HG02943 (cell line): Measurements from ENCODE around the gene ADAM12.

Experiments
- ATAC-seq: cut with Tn5 transposase; IDR thresholded peaks from one replicate; pipeline ENCODE4 v1.9.1; 2021; ENCODE audit warnings: mild to moderate bottlenecking, low read depth, moderate library complexity; ENCODE audit not compliant: unreplicated experiment

The ADAM12 gene

DNA sequence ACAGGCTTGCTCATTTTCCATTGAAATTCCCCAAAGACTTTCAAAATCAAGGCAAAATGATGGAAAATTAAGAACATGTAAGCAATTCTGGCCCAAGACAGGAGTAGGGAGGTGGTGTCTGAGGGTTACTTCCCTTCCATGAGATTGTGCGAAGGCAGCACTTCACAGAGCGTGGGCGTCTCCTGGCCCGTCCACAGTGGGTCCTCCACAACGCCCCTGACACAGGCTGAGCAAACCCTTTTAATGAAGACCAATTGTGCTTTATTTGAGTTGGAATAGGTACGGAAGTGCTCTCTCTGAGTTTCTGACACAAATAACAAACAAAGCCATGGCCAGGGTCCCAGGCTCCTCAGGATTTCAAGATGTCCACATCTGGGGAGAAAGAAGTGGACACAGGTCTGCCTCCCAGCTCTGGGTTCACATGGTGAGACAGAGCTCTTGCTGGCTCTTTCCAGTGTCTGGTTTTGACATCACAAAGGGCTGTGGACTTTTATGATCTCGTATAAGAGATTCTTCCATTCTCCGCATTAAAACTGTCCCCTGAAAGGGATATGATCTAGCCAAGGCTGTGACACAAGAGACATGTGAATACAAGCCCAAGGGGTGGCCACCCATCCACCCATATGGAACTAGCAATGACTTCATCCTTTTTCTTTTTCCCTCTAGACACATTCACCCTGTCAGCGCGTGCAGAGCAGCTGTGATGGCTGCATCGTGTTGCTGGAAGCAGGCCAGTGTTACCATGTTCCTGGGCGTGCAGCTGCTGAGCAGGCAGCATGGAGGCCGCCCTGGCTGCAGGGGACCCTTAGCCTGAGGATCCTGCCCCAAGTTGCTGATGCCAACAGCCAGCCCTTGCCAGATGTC lies 145.6 kb downstream of the ADAM12 start:
- no peak for ATAC-seq

DNA sequence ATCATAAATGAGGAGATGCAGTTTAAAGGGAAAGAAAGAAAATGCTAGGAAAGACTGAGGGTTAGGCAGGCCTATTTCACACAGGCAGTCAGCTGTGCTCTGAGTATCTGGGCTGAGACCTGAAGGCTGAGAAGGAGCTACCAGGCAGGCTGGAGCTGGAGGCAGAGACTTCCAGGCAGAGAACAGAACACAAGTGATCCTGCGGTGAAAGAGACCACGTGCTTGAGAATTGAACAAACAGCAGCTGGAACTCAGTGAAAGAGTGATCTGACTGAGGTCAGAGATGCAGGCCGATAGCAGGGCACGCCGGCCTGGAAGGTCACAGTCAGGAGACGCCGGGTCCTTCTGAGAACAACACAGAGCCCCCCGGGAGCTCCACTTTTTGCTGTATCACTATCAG lies 147.8 kb downstream of the ADAM12 start:
- ATAC-seq, result no peak

DNA sequence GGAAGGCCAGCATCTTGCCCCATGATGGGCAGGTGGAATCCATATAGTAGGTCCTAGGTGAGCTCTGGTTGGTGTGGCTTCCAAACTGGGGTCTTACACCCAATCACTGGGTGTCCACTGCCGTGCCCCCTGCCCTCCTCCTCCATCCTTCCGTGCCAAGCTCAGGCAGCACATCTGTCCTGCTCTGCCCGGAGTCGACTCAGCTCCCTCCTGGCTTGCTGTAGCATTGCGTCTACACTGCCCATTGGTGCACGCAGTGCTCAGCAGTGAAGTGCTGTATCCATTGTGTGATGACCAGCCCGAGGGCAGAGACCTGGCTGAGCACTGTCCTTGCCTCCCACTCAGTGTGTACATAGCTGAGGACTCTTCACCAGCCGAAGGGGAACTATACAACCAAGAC lies 148.4 kb downstream of the ADAM12 start:
- no peak for ATAC-seq

DNA sequence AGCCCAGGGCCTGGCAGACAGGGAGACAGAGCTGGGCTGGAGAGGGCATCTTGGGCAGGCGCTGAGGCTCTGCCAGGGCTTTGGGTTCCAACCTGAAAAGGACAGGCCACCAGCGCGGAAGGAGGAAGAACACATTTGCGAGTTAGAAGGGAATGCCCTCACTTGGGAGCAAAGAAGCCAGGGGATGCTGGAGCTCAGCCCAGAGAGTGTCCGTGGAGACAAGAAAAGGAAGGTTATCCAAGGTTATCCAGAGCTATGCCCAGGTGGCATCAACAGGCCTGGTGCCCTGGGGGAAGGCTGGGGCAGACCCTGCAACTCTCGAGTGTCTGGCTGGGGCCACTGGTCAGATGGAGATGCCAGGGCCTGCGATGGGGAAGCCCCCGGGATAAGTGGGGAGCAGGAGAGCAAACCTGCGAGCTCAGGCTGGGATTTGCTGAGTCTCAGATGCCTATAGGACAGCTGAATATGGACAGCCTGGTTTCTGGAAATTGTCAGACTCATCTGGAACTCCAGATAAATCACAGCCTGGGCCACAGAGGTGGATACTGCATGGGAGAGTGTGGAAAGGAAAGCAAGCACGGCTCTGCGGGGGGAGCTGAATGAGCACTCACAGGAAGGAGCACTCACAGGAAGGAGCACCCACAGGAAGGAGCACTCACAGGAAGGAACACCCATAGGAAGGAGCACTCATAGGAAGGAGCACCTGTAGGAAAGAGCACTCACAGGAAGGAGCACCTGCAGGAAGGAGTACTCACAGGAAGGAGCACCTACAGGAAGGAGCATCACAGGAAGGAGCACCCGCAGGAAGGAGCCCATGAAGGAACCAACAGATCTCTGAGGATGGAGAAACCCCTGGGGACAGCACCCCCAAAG lies 152.1 kb downstream of the ADAM12 start:
- no peak for ATAC-seq

DNA sequence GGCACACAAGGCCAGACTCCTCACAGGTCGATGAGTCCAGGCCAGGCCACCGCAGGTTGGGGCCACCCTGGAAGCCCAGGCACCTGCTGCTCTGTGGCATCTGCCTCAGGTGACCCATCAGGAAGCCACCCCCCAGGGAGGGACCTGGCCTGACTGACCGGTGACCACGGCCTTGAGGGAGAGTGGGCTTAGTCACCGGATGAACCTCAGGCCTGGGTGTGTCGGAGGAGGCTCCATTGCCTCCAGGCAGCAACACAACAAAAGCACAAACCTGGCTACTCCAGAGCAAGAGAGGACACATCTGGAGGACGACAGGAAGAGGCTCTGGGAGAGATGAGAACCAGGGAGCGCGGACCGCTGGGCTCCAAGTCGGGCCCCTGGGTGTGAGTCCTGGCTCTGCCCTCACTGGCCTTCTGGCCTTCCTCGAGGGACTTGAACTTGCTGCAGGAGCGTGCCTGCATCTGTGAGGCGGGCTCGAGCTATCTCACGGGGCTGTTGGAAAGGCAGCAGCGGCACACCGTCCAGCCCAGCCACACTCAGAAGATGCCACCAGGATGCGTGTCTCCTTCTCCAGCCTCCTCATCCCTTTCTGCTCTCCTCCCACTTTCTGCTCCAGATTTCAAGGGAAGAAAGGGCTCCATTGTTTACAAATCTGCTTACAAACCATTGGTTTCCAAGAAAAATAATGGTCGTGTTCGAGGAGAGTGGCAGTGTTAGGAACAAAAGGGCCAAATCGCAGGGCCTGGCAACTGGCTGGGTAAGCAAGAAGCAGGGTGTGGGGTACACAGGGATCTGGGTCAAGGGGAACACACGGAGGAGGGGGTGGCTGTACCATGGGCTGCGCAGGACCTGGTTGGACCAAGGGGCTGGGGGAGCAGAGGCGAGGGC lies 152.9 kb downstream of the ADAM12 start:
- ATAC-seq, result no peak

DNA sequence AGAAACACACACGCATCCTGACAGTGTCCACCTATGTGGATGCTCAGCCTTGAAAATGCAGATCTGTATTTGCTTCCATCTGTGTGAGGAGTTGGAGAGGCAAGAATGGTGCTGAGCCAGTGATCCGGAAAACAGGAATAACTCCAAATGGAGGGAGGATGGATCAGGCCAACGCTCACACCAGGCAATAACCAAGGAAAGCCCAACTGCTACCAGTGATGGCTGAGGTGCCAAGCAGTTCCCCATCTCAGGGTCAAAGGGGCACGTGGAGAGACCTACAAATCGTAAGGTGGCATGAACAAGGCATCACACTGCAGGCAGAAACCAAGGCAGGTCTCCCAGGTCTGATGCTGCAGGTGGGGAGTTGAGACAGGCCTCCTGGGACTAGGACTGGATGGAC lies 153.6 kb downstream of the ADAM12 start:
- ATAC-seq, result no peak

DNA sequence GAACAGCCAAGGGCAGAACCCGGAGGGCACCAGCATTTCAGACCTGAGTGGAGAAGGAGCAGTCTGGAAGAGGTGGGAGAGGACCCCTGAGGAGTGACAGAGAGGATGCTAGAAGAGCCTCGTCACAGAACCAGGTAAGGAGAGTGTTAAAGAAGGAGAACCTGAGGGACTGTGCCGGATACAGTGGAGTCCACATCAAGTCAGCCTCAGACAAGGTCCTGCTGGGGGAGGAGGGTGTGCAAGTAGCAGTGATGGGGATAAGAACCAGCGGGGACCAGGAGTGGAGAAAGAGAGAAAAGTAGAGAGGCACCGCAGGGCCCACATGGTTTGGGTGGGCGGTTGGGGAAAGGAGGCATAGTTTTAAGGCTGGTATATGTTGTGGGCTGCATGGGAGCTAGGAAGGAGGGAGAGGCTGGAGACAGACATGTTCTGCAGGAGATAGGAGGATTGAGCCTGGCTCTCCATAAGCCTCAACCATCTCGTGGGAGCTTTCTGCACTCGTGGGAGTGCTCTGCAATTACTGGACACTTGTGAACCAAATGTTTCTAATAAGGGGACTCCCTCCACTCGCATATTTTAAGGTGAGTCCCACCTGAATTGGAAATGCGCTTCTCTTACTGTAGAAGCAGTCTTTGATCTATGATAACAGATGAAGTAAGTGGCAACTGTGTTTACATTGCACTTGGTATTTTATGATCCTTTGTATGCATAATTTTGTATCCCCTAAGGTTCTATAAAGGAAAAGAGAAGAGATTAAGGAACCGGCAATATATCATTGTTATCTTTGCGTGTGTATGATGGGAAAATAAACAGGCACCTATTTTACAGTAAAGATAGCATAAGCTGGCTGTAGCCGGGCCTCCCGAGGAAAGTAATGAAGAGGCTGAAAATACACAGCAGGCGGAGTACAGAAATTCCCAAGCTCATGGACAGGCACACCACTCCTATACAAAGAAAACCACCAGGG lies 154.8 kb downstream of the ADAM12 start:
- no peak for ATAC-seq

DNA sequence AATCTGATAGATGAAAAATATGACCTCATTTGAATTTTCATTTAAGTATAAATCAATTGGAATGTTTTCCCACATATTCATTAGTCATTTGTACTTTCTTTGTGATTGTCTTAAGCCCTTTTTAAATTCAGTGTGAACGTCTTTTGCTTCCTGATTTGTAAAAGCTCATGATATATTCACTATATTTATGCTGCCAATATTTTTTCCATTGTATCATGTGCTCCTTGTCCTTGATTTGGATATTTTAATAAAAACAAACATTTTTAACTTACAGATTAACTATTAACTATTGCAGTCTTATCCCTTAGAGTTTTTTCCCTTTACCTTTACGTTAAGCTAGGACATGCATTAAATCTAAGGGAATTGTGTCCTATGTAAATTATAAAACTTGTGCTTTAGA lies 157.7 kb downstream of the ADAM12 start:
- ATAC-seq, result no peak

DNA sequence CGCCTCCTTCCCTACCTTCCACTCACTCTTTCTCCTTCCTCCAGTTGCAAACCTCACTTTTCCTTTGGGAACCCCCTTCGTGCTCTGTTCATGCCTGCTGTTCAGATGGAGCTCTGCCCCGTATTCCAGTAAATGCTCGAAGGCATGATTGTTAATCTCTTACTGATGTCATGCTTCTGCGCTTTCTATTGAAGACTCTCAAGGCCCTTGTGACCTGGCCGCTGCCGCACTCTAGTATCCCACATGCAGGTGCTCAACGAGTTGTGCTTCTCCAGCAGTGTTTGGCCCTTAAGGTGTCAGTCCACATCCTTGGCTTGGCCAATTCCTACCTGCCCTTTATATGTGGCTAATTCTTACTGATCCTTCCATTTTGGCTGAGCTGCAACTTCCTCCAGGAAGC lies 158.6 kb downstream of the ADAM12 start:
- no peak for ATAC-seq

DNA sequence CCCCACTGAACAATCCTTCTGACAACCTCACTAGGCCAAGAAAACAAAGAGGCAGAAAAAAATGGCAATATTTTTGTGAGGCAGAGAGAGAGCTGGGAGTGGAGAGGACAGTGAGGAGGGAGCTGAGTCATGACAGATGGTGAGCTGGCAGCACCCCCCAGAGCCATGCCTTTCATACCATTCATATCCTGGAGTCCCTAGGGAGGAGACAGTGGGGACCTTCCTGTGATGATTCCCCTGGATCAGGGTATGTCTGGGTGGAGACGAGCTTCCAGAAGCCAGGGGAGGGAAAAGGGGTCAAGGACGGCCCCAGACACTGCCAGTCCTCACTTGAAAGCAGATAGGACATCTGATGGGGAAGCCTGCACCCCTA lies 160.5 kb downstream of the ADAM12 start:
- no peak for ATAC-seq

DNA sequence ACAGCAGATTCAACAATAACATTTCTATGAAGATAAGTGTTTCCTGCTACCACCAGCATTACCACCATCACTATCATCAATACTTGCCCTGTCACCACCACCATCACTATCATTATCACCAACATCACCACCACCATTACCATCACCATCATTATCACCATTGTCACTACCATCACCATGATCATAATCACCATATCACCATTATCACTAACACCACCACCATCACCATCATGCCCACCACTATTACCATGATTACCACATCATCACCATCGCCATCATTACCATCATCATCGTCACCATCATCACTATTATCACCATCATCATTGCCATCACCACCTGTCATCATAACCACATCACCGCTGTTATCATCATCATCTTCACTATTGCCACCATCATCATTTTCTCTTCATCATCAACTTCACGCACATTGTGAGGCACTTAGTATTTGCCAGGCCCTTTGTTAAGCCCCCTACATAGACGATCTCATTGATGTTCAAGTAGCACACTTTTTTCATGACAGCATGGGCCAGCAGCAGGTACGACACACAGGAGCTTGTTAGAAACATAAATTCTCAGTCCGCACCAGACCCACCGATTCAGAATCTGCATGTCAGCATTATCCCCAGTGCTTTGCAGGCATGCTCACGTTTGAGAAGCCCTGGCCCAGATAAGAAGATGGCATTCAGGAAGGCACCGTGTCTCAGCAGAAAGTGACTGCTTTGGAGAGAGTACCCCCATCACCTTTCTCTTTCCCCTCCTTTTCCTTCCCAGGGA lies 161.1 kb downstream of the ADAM12 start:
- ATAC-seq, result no peak

DNA sequence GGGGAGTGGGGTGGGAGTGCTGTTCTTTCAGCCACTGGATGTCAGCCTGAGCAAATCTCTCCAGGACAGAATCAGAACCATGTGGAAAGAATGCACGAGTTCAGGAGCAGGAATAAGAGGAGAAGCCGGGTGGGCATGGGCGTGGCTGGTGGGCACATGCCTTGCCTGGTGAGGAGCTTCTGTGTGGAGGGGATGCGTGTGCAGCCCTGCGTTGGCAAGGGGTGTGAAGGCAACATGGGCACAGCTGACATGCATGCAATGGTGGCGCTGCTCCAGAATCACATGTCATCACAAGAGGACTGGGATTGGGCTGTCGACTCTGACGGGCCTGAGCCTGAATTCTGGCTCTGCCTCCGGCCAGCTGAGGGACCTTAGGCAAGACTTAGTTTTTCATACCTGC lies 162.1 kb downstream of the ADAM12 start:
- no peak for ATAC-seq

DNA sequence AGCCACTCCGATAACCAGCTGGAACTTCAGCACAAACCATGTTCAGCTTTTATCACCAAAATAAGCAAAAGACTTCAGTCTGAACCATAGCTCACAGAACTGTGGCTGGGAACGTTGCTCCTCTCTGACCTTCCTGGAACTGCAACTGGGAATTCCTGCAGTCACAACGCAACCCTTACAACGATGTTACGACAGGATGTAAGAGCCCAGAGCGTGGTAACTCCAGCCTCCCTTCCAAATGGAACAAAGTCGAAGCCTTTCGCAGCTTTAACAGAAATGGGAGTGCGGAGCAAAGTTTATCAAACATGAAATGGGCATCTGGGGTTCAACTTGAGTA lies 162.6 kb downstream of the ADAM12 start:
- ATAC-seq, result no peak

DNA sequence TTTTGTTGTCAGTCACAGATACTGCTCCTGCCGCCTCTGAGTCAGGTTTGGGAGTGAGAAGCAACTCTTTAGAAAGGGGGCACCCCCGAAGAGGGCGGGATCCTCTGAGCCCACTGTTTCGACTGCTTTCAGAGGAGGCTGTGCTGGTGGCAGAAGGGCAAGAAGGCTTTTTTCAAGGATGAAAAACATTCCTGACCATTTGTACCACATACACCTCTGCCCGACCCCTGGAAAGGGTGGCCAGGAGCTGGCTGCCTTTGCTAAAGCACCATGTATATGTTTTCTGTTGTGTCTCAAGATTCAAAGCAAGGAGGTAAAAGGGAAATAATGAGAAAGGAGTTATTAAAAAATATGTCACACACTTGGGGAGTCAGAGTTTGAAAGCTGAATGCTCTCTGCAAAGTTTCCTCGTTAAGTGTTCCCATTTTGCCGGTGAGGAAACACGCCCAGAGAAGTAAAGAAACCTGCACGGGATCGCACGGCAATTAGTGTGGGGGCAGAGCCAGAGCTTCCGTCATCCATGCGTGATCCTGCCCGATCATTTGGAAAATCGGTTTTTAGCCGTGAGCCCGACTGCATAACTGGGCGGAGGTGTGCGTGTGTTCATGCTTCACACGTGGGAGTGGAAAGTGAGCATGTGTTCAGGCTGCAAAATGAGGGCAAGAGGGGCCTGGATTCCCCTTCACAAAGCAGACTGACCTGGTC lies 163.2 kb downstream of the ADAM12 start:
- ATAC-seq, result no peak

DNA sequence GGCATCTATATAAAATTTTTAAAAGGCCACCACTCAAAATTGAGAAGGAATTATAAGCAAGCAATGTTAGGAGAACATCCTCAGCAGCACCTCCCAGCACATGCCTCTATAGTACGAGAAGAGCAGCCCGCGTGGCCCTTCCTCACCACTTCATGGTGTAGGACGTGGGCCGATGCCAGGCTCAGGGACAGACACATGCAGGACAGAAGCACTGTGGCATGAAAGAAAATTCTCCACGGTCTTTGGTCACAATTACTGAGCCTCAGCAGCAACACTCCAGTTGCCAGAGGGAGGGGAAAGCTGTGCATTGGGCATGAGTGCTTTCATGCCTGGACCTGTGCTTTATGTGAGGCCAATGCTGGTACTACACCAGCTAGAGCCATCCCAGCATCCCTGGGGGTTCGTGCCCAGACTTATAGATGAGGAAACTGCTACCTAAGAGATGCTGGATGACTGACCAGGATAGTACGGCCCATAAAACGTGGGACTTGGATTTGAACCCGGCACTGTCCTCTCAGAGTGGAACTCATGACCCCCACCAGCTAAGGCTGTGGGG lies 164.7 kb downstream of the ADAM12 start:
- no peak for ATAC-seq

DNA sequence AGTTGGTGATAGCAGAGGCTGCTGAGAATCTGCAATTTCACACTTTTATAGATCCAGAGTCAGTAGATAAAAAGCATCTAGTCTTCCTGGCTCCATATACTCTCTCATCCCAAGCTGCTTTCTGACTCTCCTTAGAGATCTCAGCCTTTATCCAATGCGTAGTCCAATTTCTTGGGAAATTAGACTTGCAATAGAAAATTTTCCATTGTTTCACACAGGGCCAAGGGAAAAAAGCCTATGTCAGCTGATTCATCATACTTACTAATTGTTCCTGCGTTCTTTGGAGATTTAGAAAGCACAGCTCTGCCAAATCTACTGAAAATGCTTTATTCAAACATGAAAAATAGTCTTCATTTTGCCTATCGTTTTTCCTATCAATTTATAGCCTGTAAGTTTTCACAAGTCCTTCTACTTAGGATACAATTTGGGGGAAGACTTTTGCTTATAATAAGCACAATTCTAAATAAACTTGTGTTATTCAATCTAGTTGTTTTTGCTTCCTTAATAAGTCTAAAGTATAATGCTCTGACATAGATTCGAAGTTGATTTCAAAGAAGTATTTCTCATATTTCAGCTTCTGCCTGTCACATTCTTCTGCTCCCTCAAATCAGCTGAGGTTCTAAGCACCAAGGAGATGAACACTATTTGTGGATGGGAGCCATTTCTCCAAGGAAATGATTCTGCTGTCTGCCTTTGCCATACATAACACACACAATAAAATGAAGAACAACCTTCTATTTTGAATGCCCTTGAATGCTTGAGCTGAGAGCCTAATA lies 165.4 kb downstream of the ADAM12 start:
- ATAC-seq, result no peak

DNA sequence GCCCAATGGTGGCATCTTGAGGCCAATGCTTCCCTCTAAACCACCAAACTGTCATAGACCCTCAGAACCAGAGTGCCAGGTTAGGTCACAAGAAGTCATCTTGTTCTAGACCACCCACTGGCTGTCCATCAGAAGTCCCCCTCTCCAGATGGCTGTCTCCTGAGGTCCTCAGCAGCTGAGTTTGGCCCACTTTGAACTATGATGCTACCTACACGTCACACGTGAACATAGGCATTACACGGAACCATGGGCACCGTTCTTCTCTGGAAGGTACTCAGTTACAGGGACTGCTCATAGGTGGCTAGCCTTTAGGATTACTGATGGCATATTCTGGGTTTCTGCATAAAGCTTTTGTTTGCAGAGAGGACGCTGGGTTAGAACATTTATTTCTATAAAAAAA lies 166.4 kb downstream of the ADAM12 start:
- no peak for ATAC-seq
